HepG2 (cell line): ENCODE data around the gene ATIC. TPM values are rescaled to one million over a fixed set of nuclear protein-coding genes. Genes with fewer than 3 reads are reported as not detected.

Experiments used
- FOSL2 ChIP-seq: sonication (generic); formaldehyde crosslinking; IDR thresholded peaks from 2 replicates; pipeline ENCODE4 v1.4.0; 2020; ENCODE audit warnings: missing genetic modification reagents
- HNRNPH1 ChIP-seq: fragments of 200-400 bp; formaldehyde crosslinking; optimal IDR thresholded peaks from 2 replicates; pipeline ENCODE3; 2017; ENCODE audit warnings: mild to moderate bottlenecking, low read depth, low read length
- NFE2L2 ChIP-seq: fragments of 150-350 bp; IDR thresholded peaks from 2 replicates; pipeline ENCODE4 v1.6.1; 2014; ENCODE audit warnings: low read length
- PTBP1 ChIP-seq: fragments of 200-400 bp; formaldehyde crosslinking; IDR thresholded peaks from 2 replicates; pipeline ENCODE4 v1.6.1; 2018; ENCODE audit warnings: low read length, low read depth; ENCODE audit not compliant: poor library complexity, severe bottlenecking
- SRSF1 ChIP-seq: fragments of 200-400 bp; formaldehyde crosslinking; optimal IDR thresholded peaks from 2 replicates; pipeline ENCODE3; 2017; ENCODE audit warnings: mild to moderate bottlenecking, low read depth, low read length, moderate library complexity
- ZBTB3 ChIP-seq: sonication (generic); formaldehyde crosslinking; IDR thresholded peaks from 2 replicates; pipeline ENCODE4 v1.4.0; 2020; ENCODE audit warnings: low read depth, mild to moderate bottlenecking, moderate library complexity, missing genetic modification reagents, borderline replicate concordance
- ZMAT3 ChIP-seq: sonication (generic); formaldehyde crosslinking; conservative IDR thresholded peaks from 2 replicates; pipeline ENCODE4 v1.7.0; 2021; ENCODE audit warnings: missing genetic modification reagents
- ZNF136 ChIP-seq: sonication (generic); formaldehyde crosslinking; IDR thresholded peaks from 2 replicates; pipeline ENCODE4 v1.8.1; 2022; ENCODE audit warnings: low read depth, mild to moderate bottlenecking, moderate library complexity, missing genetic modification reagents
- ZNF660 ChIP-seq: sonication (generic); formaldehyde crosslinking; IDR thresholded peaks from 2 replicates; pipeline ENCODE4 v1.5.1; 2020; ENCODE audit warnings: mild to moderate bottlenecking, low read depth, missing genetic modification reagents, borderline replicate concordance
- polyA plus RNA-seq, 8 experiments: library from polyadenylated mRNA; depleted of rRNA in 3 of 8; stranded (reverse) in 7 of 8; unstranded in 1 of 8; fragments of >200 nt; fragmentation: Illumina TruSeq in 4 of 8; extraction: Trizol in 4 of 8; gene quantifications; 2 replicates each; pipeline versions ENCODE4 v1.2.1 to v1.2.3, GENCODE V29; 2011 to 2016; ENCODE audit warnings: low read depth in 4 of 8, missing spikeins in 1 of 8, mixed read lengths in 1 of 8; ENCODE audit not compliant: insufficient read depth in 1 of 8
- total RNA-seq, 5 experiments: library from RNA; depleted of rRNA; stranded (reverse); fragments of >200 nt; fragmentation: Illumina TruSeq; extraction: Trizol; gene quantifications; 2 replicates each; pipeline ENCODE4 v1.2.3, GENCODE V29; 2016; ENCODE audit warnings: low read depth in 1 of 5
- TF ChIP-seq, protein P1 (sequence below): fragments of 450-650 bp; IDR thresholded peaks from 2 replicates; pipeline ENCODE4 v1.6.1; 2017
- TF ChIP-seq, protein P2 (sequence below): conservative IDR thresholded peaks from 2 replicates; pipeline ENCODE4 v1.6.1; 2018; ENCODE audit warnings: missing genetic modification reagents
- TF ChIP-seq, protein P3 (sequence below): sonication (generic); formaldehyde crosslinking; IDR thresholded peaks from 2 replicates; pipeline ENCODE4 v1.4.0; 2020; ENCODE audit warnings: low read depth, missing genetic modification reagents
- TF ChIP-seq, protein P4 (sequence below): sonication (generic); formaldehyde crosslinking; IDR thresholded peaks from 2 replicates; pipeline ENCODE4 v1.5.1; 2020; ENCODE audit warnings: missing genetic modification reagents, mild to moderate bottlenecking, borderline replicate concordance

ATIC gene
- total and polyA plus RNA-seq, 2 of the 13 experiments (the other 11 are each of a cell fraction or from before 2014, with no cell fraction given), result 89.8 to 146 TPM

DNA sequence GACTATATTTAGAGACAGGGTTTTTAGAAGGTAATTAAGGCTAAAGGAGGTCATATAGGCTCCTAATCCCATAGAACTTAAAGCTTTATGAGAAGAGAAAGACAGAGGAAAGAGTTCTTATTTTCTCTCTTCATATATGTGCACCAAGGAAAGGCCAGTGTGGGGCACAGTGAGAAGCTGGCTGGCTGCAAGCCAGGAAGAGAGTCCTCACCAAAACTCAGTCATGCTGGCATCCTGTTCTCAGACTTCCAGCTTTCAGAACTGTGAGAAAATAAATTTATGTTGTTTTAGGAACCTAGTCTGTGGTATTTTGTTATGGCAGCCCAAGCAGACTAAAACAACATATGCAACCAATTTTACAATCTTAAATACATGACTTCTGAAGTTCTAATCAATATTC is 31.5 kb upstream of the ATIC start (continued):
- TF ChIP-seq HNRNPH1 (no peak), ZMAT3 (no peak), FOSL2 (CRISPR knock-in tag) (no peak), ZNF136 (CRISPR knock-in tag) (no peak), SRSF1 (no peak), PTBP1 (no peak), NFE2L2 (no peak), ZBTB3 (CRISPR knock-in tag) (no peak), ZNF660 (CRISPR knock-in tag) (no peak)
- TF ChIP-seq, protein P1, sequence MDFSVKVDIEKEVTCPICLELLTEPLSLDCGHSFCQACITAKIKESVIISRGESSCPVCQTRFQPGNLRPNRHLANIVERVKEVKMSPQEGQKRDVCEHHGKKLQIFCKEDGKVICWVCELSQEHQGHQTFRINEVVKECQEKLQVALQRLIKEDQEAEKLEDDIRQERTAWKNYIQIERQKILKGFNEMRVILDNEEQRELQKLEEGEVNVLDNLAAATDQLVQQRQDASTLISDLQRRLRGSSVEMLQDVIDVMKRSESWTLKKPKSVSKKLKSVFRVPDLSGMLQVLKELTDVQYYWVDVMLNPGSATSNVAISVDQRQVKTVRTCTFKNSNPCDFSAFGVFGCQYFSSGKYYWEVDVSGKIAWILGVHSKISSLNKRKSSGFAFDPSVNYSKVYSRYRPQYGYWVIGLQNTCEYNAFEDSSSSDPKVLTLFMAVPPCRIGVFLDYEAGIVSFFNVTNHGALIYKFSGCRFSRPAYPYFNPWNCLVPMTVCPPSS, result no peak
- TF ChIP-seq, protein P2, sequence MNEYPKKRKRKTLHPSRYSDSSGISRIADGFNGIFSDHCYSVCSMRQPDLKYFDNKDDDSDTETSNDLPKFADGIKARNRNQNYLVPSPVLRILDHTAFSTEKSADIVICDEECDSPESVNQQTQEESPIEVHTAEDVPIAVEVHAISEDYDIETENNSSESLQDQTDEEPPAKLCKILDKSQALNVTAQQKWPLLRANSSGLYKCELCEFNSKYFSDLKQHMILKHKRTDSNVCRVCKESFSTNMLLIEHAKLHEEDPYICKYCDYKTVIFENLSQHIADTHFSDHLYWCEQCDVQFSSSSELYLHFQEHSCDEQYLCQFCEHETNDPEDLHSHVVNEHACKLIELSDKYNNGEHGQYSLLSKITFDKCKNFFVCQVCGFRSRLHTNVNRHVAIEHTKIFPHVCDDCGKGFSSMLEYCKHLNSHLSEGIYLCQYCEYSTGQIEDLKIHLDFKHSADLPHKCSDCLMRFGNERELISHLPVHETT (CRISPR knock-in tag), result no peak
- TF ChIP-seq, protein P3, sequence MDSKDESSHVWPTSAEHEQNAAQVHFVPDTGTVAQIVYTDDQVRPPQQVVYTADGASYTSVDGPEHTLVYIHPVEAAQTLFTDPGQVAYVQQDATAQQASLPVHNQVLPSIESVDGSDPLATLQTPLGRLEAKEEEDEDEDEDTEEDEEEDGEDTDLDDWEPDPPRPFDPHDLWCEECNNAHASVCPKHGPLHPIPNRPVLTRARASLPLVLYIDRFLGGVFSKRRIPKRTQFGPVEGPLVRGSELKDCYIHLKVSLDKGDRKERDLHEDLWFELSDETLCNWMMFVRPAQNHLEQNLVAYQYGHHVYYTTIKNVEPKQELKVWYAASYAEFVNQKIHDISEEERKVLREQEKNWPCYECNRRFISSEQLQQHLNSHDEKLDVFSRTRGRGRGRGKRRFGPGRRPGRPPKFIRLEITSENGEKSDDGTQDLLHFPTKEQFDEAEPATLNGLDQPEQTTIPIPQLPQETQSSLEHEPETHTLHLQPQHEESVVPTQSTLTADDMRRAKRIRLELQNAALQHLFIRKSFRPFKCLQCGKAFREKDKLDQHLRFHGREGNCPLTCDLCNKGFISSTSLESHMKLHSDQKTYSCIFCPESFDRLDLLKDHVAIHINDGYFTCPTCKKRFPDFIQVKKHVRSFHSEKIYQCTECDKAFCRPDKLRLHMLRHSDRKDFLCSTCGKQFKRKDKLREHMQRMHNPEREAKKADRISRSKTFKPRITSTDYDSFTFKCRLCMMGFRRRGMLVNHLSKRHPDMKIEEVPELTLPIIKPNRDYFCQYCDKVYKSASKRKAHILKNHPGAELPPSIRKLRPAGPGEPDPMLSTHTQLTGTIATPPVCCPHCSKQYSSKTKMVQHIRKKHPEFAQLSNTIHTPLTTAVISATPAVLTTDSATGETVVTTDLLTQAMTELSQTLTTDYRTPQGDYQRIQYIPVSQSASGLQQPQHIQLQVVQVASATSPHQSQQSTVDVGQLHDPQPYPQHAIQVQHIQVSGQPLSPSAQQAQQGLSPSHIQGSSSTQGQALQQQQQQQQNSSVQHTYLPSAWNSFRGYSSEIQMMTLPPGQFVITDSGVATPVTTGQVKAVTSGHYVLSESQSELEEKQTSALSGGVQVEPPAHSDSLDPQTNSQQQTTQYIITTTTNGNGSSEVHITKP (CRISPR knock-in tag), result no peak
- TF ChIP-seq, protein P4, sequence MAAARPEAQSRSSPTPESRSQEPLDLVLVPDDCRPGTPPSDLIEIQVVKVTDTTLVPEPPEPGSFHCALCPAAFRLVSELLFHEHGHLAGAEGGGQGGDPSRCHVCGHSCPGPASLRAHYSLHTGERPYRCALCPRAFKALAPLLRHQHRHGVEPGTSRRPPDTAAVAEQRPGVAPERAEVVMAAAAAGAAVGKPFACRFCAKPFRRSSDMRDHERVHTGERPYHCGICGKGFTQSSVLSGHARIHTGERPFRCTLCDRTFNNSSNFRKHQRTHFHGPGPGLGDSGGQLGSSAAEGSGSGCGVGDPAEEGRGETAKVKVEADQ (CRISPR knock-in tag), result no peak
- TF ChIP-seq, all 625 proteins: peak for 0
